ENCODE data around the gene USP9X.

DNA sequence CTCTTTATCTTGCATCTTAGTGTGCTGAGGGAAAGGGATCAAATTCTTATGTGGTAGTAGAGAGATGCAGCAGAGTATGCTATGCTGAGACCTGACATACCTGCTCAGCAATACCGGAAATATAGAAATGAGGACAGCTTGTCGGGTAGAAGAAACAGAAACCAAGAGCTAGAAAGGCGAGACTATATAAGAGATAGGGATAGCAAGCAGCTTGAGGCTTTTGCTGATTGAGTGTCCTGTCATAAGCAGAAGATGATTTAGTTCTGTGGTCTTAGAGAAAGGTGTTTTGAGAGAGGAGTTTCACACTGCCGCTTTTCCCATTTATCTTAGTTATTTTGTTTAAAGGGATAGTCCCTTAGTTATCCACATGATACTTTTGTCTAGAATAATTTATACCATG, 31.7 kb downstream of the USP9X start:
- TF ChIP-seq POLR2A (IDR thresholded peaks at IDR 0.05) = no peak
- TF ChIP-seq, protein P1, sequence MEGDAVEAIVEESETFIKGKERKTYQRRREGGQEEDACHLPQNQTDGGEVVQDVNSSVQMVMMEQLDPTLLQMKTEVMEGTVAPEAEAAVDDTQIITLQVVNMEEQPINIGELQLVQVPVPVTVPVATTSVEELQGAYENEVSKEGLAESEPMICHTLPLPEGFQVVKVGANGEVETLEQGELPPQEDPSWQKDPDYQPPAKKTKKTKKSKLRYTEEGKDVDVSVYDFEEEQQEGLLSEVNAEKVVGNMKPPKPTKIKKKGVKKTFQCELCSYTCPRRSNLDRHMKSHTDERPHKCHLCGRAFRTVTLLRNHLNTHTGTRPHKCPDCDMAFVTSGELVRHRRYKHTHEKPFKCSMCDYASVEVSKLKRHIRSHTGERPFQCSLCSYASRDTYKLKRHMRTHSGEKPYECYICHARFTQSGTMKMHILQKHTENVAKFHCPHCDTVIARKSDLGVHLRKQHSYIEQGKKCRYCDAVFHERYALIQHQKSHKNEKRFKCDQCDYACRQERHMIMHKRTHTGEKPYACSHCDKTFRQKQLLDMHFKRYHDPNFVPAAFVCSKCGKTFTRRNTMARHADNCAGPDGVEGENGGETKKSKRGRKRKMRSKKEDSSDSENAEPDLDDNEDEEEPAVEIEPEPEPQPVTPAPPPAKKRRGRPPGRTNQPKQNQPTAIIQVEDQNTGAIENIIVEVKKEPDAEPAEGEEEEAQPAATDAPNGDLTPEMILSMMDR (IDR thresholded peaks at IDR 0.05) = no peak

Data from adrenal gland (tissue), 5 donors.